K562 (cell line): Measurements from ENCODE around the gene NIPAL1.

ENCODE experiments used
- EZH2 ChIP-seq: IDR thresholded peaks from 2 replicates; pipeline ENCODE4 v1.6.1; 2012; ENCODE audit warnings: low read depth, mild to moderate bottlenecking, inconsistent platforms, low read length, borderline replicate concordance
- TF ChIP-seq, protein P1 (sequence below): sonication (generic); formaldehyde crosslinking; IDR thresholded peaks from 2 replicates; pipeline ENCODE4 v1.8.1; 2022; ENCODE audit warnings: missing genetic modification reagents
- TF ChIP-seq, protein P2 (sequence below): sonication (generic); formaldehyde crosslinking; IDR thresholded peaks from 2 replicates; pipeline ENCODE4 v1.8.1; 2023; ENCODE audit warnings: mild to moderate bottlenecking, missing genetic modification reagents
- TF ChIP-seq, protein P3 (sequence below): sonication (generic); formaldehyde crosslinking; IDR thresholded peaks from 2 replicates; pipeline ENCODE4 v1.9.0; 2022; ENCODE audit warnings: mild to moderate bottlenecking, missing genetic modification reagents

DNA sequence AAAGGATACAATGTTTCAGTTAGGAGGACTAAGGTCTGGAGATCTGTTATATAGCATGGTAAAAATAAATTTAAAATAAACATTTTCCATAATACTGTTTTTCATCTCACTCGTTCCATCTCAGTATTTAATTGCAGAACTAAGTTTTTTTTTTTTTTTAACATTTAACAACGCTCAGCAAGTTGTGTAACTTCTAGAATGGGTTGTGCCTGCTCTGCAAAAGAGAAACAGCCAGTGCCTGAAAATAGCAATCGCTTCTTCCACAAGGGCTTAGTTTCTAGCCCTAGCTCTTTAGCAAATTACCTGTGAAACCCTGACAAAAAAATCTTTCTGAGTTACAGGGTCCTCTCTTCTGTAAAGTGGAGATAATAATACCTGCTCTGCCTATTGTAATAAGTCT, 42.0 kb upstream of the NIPAL1 start:
- TF ChIP-seq, protein P1, sequence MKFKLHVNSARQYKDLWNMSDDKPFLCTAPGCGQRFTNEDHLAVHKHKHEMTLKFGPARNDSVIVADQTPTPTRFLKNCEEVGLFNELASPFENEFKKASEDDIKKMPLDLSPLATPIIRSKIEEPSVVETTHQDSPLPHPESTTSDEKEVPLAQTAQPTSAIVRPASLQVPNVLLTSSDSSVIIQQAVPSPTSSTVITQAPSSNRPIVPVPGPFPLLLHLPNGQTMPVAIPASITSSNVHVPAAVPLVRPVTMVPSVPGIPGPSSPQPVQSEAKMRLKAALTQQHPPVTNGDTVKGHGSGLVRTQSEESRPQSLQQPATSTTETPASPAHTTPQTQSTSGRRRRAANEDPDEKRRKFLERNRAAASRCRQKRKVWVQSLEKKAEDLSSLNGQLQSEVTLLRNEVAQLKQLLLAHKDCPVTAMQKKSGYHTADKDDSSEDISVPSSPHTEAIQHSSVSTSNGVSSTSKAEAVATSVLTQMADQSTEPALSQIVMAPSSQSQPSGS (CRISPR knock-in tag) = no peak
- TF ChIP-seq, protein P2, sequence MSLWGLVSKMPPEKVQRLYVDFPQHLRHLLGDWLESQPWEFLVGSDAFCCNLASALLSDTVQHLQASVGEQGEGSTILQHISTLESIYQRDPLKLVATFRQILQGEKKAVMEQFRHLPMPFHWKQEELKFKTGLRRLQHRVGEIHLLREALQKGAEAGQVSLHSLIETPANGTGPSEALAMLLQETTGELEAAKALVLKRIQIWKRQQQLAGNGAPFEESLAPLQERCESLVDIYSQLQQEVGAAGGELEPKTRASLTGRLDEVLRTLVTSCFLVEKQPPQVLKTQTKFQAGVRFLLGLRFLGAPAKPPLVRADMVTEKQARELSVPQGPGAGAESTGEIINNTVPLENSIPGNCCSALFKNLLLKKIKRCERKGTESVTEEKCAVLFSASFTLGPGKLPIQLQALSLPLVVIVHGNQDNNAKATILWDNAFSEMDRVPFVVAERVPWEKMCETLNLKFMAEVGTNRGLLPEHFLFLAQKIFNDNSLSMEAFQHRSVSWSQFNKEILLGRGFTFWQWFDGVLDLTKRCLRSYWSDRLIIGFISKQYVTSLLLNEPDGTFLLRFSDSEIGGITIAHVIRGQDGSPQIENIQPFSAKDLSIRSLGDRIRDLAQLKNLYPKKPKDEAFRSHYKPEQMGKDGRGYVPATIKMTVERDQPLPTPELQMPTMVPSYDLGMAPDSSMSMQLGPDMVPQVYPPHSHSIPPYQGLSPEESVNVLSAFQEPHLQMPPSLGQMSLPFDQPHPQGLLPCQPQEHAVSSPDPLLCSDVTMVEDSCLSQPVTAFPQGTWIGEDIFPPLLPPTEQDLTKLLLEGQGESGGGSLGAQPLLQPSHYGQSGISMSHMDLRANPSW (CRISPR knock-in tag) = no peak
- TF ChIP-seq EZH2 = no peak
- TF ChIP-seq, protein P3, sequence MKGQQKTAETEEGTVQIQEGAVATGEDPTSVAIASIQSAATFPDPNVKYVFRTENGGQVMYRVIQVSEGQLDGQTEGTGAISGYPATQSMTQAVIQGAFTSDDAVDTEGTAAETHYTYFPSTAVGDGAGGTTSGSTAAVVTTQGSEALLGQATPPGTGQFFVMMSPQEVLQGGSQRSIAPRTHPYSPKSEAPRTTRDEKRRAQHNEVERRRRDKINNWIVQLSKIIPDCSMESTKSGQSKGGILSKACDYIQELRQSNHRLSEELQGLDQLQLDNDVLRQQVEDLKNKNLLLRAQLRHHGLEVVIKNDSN = no peak
